ENCODE measurements around the gene NPAP1. TPM values are rescaled to one million over a fixed set of nuclear protein-coding genes. Genes with fewer than 3 reads are reported as not detected.

The NPAP1 gene
- total RNA-seq, 1 experiment from 2014 or later: 0.07 TPM

DNA sequence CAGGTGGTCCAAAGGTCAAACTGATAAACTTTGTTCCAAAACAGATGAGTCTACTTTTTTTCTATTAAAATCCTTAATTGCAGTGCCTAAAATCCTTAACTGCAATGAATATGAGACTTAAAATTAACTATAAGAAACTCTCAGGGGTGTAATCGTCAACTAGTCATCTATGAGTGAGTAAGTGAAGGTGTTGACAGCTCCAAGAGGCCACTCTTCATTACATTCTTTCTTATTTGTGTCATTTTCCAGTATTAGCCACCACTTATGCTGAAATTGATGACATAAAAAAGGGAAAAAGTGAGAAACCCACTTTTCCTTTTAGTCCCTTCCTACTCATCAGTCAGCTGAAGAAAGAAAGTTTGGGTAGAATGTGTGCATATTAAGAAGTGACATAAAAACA lies 12.6 kb upstream of the NPAP1 start:
- Histone ChIP-seq H3K9ac (ENCODE audit: extremely low read depth, insufficient read length, low read length) (no peak overlapping the region), H3K4ac (ENCODE audit: low read depth, low read length) (no peak overlapping the region), H2AK5ac (ENCODE audit: insufficient read length, low read length) (no peak overlapping the region), H2BK120ac (ENCODE audit: low read depth, low read length, poor library complexity, severe bottlenecking) (no peak overlapping the region), H3K23me2 (ENCODE audit: insufficient read length, low read depth, low read length, poor library complexity, severe bottlenecking) (no peaks in the 10 kb centered on the region), H2BK5ac (ENCODE audit: insufficient read length, low read length) (no peak overlapping the region), H3K14ac (ENCODE audit: insufficient read depth, low read length) (no peak overlapping the region), H3K79me2 (ENCODE audit: insufficient read depth, low read length) (no peaks in the 10 kb centered on the region), H3K27ac (ENCODE audit: insufficient read length, low read depth, low read length) (no peak overlapping the region), H3K18ac (ENCODE audit: insufficient read length, low read depth, low read length) (no peak overlapping the region), H3K4me1 (ENCODE audit: insufficient read depth, low read length) (no peaks in the 10 kb centered on the region), H4K91ac (ENCODE audit: insufficient read length, low read depth, low read length) (no peak overlapping the region), H2BK12ac (ENCODE audit: insufficient read length, low read depth, low read length) (no peak overlapping the region), H4K8ac (replicated peaks; ENCODE audit: insufficient read length, low read depth, low read length) (no peak overlapping the region), H3K4me2 (ENCODE audit: insufficient read depth, insufficient read length, low read length) (no peak overlapping the region), H3K9me3 (ENCODE audit: control insufficient read depth, low read depth, low read length) (peaks cover 12% of the 10 kb centered on the region), H3K23ac (ENCODE audit: insufficient read length, low read depth, low read length) (no peak overlapping the region), H2AFZ (ENCODE audit: low read length) (no peak overlapping the region), H3K27me3 (ENCODE audit: insufficient read depth, low read length) (no peaks in the 10 kb centered on the region), H4K20me1 (ENCODE audit: control insufficient read depth, insufficient read depth, insufficient read length) (no peaks in the 10 kb centered on the region), H2BK15ac (ENCODE audit: low read depth, low read length) (no peak overlapping the region), H3K56ac (ENCODE audit: insufficient read length, low read depth, low read length) (no peak overlapping the region), H2BK20ac (ENCODE audit: low read depth, low read length, poor library complexity, severe bottlenecking) (no peak overlapping the region), H4K5ac (ENCODE audit: insufficient read length, low read depth, low read length) (no peak overlapping the region), H3K79me1 (ENCODE audit: insufficient read depth, low read depth, low read length, poor library complexity, severe bottlenecking) (no peaks in the 10 kb centered on the region), H3T11ph (ENCODE audit: low read length) (no peak overlapping the region)
- H3K9me3 Mint-ChIP-seq: peaks cover 60 to 70% of the 10 kb centered on the region in 2 experiments
- H3K27ac Mint-ChIP-seq: no peak overlapping the region
- no peak overlapping the region for H3K4me3 Mint-ChIP-seq
- WGBS (ENCODE audit: extremely low coverage, insufficient read length, low lambda C conversion rate): no CpG with 5 or more reads among the region's 1 CpG
- no peaks in the 10 kb centered on the region for H3K4me1 Mint-ChIP-seq
- no peak for DNase-seq
- H3K36me3 Mint-ChIP-seq (ENCODE audit: insufficient read depth in 1 of 3, low read depth in 3 of 3): no peaks in the 10 kb centered on the region; a peak in 3 of 7 replicates
- TF ChIP-seq, protein P1, sequence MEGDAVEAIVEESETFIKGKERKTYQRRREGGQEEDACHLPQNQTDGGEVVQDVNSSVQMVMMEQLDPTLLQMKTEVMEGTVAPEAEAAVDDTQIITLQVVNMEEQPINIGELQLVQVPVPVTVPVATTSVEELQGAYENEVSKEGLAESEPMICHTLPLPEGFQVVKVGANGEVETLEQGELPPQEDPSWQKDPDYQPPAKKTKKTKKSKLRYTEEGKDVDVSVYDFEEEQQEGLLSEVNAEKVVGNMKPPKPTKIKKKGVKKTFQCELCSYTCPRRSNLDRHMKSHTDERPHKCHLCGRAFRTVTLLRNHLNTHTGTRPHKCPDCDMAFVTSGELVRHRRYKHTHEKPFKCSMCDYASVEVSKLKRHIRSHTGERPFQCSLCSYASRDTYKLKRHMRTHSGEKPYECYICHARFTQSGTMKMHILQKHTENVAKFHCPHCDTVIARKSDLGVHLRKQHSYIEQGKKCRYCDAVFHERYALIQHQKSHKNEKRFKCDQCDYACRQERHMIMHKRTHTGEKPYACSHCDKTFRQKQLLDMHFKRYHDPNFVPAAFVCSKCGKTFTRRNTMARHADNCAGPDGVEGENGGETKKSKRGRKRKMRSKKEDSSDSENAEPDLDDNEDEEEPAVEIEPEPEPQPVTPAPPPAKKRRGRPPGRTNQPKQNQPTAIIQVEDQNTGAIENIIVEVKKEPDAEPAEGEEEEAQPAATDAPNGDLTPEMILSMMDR (conservative IDR thresholded peaks at IDR 0.05): no peak
- H3K27me3 Mint-ChIP-seq (ENCODE audit: low read depth): no peaks in the 10 kb centered on the region
